NCI-H2227 (cell line): ENCODE results near the gene GPC6.

Experiments
- DNase-seq: peaks from one replicate; lab custom pipeline; 2025; ENCODE audit not compliant: unreplicated experiment; lab: John Stamatoyannopoulos, UW

The GPC6 gene

DNA sequence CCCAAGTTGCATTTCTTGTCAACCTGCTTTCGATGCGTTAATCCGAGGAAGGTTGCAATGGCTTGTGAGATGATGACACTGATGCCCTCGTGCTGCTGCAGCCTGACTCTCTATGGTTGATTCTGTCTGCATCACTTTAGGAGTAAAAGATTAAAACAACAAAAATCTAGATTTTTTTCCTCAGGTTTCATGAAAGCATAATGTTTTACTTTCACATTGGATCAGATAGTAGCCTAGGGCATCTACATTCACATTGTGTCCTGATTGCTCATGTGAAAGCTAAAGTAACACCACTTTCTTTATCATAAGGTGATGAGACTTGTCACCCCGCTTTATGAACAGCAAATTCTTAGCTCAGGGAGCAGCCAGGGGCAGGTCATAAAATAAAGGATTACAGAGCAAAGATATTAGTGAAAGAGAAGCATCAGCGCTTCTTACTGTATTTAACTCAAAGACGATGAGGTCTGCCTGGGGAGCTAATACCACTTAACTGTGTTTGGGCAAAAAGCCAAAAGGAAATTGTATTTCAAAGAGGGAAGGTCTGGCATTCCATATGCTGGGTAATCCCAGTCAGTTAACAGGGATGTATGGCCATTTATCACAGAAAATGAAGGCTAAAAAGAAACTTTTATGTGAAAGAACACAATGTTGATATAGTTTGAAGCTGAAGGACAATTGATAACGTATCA is 270.5 kb downstream of the GPC6 start:
- DNase-seq, result peak; percentile 90

DNA sequence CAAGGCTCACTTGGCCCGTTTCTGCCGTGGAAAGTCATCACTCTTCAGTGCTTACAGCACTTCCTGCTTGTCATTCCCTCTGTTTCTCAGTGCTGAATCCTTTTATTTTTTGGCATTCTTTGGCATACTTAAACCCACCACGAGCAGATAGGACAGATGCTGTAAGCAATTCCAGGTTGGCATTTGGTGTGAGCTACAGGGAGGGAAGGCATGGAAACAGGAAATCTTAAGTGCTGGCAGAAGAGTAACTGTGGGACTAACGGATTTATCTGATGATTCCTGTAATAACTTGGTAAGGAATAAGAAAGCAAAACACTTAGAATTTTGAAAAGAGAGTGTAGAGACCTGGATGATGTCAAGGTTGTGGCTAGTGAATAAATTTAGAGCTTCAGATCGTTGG is 273.4 kb downstream of the GPC6 start:
- DNase-seq, result no peak

DNA sequence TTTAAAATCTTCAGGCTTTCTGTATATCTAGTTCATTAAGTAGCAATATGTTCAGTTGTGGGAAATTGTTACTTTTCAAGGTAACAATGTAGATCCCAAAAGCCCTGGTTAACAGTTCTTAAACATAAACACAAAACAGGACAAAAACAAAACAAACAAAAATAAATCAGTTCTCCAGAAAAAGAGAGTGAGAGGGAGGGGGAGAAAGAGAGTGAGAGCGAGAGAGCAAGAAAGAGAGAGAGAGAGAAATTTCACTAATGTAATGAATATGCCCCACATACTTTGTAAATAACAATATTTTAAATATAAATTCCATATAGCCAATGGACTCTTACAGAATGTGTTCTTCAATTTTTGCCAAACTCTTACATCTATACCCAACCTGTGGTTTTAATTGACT is 275.5 kb downstream of the GPC6 start:
- no peak for DNase-seq

DNA sequence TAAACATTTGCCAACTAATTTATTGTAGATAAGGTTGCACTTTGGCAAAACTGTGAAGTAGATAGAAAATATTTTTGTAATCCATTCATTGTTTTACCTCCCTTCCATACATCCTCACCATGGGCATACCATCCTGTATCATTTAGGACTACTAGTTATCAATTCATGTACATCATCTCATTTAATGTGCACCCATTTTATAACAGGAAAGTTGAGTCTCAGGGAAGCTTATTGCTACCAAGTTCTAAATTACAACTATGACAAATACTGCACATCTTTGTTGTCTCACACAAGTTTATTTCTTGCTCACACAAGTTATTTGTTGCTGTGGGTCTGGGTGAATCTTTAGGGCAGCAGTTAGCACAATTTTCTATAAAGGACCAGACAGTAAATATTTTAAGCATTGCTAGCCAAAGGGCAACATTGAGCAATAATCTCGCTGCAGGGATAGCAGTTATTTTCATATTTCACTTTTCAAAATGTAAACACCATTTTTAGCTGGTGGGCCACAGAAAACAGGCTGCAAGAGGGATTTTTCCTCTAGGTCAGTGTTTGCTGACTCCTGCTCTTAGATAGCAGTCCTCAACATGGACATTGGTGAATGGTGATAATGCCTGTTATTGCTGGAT is 276.5 kb downstream of the GPC6 start:
- no peak for DNase-seq

DNA sequence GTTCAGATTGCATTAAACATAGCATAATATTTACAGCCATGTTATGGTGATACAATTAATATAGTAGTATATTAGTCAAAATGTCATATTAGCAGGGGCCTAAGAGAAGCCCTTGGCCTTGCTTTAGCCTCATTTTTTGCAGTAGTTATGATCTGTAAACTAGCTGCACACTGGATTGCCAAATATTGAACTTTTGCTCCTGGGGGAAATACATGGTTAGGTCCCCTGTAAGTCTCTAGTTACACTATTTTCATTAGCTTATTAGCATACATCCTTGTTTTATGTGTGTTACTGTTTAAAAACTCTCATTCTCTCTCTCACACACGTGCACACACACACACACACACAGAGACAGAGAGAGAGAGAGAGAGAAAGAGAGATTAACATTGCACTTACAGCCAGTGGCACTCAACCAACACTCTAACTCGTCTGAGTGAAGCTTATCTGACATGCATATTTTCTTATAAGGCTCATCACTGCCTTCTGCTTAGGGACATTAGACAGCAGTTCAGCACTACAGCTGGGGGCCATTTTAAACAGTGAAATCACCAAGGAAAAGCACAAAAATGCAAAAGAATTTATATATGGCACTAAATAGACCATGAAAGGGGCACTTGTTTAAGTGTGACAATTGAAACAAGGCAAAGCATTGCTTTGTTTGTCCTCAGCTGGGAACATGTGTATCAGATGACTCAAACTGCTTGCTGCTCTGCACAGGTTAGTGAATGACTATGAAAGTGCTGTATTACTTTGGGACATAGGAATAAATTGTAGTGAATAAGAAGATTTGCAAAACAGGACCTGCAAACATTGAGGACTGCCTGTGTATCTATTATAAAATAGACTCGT is 278.7 kb downstream of the GPC6 start:
- no peak for DNase-seq

DNA sequence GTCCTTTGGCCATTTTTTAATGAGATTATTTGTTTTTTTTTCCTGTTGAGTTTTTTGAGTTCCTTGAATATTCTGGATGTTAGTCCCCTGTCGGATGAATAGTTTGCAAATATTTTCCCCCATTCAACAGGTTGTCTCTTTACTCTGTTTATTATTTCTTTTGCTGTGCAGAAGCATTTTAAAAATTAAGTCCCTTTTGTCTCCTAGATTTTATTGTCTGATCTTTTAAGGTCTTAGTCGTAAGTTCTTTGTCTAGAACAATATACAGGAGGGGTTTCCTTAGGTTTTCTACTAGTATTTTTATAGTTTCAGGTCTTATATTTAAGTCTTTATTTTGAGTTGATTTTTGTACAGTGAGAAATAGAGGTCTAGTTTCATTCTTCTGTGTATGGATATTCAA is 284.4 kb downstream of the GPC6 start:
- DNase-seq, result no peak

DNA sequence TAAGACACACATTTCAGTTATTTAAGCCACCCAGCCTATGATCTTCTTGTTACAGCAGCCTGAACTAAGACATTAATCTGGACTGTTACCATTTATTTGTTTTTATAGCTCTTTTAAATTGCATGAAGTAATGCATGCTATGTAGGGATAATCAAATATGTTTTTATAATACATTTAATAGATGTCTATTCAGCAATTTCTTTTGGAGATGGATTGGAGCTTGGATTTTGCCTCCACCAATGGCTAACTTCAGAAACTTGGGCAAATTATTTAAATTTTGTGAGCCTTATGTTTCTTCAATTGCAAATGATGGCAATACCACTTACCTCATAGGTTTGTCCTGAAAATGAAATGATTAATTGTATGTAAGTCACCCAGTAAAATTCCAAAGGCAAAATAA is 288.7 kb downstream of the GPC6 start:
- DNase-seq, result no peak

DNA sequence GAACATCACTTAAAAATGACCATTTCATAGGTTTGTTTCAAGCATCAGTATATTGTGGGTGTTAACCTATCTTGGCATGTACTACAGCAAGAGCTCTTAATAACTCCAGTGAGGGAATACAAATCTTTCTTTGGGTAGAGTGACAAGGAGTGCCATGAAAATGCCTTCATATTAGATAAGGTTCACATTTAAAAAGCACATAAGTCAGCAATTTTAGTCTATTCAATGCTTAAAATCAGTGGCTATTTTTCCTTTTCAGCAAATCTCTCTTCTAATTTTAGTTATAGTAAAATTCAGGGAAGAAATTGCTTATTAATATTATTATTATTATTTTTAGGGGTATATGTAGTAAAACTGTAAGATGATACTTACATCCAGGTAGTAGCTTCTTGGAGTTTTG is 291.1 kb downstream of the GPC6 start:
- no peak for DNase-seq

DNA sequence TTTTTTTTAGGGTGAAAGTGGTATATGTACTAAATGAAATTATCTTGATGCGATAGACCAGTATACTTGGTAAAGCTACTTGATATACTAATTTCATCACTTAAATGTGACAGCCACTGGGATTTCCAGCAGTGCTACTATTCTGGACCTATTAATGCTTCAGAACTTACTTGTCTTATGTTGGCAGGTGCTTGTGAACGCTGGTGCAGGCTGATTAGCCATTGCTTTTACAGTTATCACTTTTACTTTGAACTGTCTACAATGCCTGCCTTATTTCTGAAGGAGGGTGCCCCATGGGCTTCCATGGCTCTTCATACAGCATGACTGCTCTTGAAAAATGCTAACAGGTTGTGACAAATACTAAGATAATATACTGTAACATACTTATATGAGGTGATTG is 294.7 kb downstream of the GPC6 start:
- DNase-seq, result no peak

DNA sequence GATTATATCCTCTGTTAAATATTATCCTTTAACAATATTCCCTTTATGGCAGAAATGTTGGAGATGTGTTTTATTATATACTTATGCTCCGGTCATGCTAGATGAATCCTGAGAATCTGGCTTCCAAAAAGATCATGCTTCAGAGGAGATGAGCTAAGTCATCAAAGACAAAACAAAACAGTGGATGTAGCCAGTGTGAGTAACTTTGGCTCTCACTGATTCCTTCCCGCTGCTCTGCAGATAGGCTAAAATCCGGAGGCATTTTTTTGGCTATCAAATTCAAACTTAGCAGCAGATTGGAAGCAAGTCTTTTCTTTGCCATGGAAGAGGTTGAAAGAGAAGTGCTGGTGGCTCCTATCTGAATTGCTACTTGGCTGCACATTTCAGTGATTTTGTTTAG is 295.9 kb downstream of the GPC6 start:
- no peak for DNase-seq

DNA sequence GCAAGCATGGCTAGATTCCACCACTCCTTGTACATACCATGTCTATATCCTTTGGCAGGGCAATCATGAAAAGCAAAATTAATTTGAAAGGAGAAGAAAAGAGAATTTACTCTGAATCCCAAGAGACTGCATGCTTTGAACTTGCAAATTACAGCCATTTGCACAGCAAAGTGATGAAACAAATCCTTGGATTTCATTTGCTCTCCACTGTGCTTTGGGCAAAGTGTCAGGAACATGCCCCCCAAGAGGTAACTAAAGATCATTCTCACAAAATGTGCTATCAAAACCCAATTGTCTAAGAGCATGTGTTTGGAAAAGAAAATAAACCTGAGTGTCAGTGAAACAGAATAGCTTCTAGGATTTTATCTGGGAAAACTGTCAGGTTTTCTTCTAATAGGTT is 298.5 kb downstream of the GPC6 start:
- no peak for DNase-seq

DNA sequence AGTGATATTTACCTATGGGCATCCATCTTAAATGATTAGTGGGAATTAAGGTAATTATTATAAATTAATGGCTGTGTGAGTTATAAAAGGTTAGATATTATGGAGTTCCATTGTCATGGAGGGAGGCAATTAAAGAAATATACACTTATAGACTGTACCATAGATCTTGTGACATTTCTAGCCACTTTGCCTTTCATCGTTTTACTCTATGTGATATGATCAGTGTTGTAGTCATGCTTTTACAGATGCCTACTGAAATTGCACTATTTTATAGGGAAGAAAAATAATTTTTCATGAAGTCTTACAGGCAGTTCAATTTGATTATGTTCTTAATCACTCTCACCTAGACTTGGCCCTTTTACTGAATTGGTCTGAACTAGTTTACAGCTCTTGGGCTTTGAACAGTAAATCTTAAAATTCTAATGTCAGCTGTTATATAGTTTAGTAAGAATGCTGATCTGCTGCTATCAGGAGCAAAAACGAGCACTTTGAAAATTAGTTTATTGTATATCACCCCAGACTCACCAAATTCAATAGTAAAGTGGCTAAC is 301.2 kb downstream of the GPC6 start:
- DNase-seq, result no peak

DNA sequence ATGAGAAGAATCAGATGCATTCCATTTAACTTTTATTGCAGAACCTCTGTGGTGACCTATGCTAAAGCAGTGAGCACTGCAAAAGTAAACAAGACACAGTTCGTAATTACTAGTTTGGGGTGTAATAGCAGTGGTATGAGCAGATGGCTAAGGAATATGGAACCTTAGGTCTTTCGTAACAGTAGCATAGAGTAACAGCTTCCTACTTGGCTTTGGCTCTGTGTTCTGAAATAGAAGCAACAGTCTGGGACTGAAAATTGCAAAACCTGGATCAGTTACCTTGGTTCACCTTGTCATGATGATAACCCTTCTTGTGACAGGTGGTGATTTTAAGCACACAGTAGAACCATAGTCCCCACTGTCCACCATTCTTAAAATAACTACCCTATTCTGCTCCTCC is 303.4 kb downstream of the GPC6 start:
- DNase-seq, result peak; percentile 29

DNA sequence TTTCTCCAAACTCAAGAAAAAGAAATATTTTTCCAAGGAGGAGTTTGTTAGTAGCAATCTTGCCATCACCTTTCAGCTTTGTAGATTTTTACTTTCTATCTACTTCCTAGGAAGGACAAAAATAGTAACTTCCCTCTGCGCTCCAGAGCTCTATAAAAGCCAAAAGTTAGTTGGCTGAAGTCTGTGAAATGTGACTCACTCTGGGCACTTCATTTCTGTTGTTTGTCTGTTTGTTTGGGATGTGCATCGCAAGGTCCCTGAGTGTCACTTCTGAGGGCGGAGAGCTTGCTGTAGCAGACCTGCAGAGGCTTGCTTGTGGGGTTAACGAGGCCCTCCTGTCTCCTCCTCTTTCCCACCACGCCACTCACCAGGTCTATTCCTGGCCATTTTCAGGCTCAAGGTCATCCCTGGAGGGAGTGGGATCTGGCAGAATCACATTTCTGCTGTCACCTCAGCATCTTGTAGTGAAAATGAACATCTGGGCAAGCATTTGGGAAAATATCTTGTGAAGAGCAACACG is 307.6 kb downstream of the GPC6 start:
- no peak for DNase-seq

DNA sequence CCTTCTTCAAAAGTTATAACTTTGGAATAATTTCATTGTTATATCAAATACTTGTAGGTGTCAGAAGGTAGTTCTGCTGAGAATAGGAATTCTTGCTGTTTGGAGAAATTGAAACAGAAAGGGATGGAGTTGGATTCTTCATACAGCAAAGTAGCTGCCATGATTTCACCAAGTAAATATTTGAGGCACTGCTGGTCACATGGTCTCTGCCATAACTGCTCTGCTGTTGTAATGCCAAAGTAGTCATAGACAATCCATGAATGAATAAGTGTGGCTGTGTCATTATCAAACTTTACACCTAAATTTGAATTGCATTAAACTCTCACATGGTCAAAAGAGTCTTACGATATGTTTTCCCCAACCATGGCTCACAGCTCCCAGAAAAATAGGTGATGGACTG is 308.6 kb downstream of the GPC6 start:
- no peak for DNase-seq

DNA sequence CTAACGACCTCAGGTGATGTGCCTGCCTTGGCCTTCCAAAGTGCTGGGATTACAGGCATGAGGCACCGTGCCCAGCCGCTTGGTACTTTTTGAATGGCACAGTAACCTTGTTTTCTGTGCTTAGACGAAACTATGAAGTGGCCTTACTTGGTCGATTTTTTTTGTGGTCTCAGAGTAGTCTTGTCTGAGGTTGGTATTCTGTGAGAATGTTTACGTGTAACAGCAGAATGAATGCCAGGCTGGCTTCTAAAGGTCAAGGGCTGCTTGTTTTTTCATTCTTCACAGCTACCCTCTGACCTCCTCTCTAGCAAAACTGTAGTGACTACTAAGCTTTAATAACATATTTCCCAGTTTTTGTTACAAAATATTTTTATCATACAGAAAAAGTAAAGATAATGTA is 313.3 kb downstream of the GPC6 start:
- DNase-seq, result no peak

DNA sequence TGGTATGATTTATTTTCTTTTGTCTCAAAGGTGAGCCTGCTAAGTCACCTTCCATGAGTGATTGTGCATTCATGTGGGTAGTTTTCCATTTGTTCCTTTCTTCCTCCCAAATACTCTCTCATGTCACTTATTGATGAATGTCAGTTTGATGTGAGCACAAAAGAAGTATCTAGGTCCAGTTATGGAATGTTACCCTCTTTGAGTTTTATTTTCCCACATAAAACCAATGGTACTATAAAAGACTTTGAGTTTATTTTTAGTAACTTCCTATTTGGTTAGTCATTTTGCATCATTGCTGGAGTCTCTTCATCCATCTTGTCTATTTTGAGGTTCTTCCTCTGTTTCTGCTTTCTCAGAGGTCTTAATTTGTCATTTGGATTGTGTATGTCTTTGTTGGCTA is 321.3 kb downstream of the GPC6 start:
- DNase-seq, result no peak

DNA sequence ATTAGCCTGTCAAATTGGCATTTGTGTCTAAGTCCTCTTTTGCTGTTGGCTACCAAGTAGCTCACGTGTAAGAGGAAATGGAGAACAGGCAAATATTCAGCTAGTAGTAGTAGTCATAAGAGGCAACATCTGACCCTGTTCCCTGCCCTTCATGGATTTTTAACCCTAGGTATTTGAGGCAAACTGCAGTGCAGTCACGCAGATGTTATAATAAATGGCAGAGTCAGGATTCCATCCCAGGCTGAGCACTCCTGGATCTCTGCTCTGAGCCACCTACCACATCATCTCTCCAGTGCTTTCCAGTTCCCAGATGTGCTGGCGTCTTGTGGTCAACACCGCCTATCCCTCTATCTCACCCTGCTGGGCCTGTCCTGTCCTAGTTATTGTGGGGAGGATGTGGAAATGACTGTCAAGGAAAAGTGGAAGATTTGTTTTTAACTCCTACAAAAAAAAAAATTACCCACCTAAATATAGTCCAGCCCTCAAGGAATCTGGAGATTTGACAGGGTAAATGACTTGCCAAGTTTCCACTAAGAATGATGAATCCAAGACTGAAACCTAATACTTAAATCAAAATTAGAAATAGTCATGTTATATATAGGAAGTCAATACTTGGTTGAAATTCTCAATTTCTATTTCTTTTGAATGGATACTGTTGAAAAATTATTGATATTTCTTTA is 322.9 kb downstream of the GPC6 start:
- no peak for DNase-seq

DNA sequence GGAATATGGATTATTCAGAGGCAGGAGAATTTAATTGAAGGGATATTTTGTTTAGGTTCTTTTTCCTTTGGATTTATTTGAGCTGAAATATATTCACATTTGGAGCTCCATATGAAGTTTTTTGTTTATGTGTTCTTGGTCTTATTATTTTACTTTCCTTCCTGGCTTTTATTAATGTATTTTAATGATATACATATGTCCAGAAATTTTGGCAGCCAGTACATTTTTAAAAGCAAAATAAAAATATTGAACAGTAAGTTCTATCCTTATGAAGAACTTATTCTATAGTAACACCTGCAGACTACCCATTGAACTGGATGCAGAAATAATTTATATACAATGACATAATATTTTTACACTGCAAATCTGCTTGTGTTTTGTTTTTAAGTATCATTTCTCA is 323.6 kb downstream of the GPC6 start:
- no peak for DNase-seq

DNA sequence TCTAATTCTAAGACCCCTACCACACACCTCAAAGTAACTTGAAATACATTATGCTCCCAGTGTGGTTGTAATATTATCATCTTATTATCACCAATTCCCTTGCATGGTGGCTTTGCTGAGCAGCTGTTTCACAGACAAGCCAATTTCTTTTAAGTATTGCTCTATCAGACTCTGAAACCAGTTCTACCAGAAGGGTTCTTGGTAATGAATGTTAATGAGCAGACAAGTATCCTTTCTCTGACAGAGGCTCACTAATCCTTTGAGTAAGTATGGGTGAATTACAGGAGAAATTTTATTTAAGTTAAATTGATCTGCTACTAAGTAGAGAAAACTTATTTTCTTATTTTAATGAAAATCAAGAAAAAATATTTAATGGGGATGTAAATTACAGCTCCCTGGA is 326.0 kb downstream of the GPC6 start:
- DNase-seq, result no peak

DNA sequence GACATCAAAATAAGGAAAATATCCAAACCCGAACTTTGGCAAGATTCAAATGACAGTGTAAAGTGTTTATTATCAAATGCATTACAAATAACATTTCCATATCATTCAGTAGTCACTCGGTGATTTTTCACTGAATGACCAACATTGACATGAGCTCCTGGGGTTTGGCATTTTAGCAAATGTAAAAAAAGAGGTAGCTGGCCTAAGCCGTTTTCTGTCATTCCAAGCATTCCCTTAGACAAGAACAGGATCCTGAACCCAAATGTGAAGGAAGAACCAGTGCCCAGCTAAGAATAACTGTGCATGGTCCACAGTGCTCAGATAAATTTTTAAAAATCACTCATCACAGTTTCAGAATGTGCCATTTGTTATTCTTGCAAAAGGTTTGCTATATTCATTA is 327.9 kb downstream of the GPC6 start:
- DNase-seq, result no peak
